HepG2 (cell line): Measurements from ENCODE around the gene UTS2R. TPM values are rescaled to one million over a fixed set of nuclear protein-coding genes. Genes with fewer than 3 reads are reported as not detected.

Experiments used
- ATAC-seq: fragments of 200-7000 bp; cut with Tn5 transposase; 3 replicates; pipeline ENCODE4 v1.9.1; 2020; ENCODE audit warnings: mild to moderate bottlenecking, moderate library complexity
- BruUV-seq: library from RNA; stranded (reverse); fragments of 400-500 nt; replicated peaks from 2 replicates; lab custom pipeline; 2021; lab: Mats Ljungman, UMichigan
- CTCF ChIA-PET: fragments of 300-600 bp; formaldehyde crosslinking; extraction: SDS; loops from one replicate; lab custom pipeline; 2021; ENCODE audit warnings: low total read pairs, inconsistent platforms, low intra/inter-chr PET ratio; lab: Yijun Ruan, JAX
- POLR2A ChIA-PET: fragments of 350-600 bp; sonication (Branson Sonifier 250); formaldehyde crosslinking; loops from one replicate; lab custom pipeline; 2020; ENCODE audit warnings: antibody characterized with exemption, inconsistent platforms; lab: Yijun Ruan, JAX
- DNase-seq: peaks from one replicate; pipeline ENCODE4 v3.0.0-alpha.2; 2015; ENCODE audit warnings: low spot score
- FAIRE-seq: peaks from 3 replicates; lab custom pipeline; 2011; peaks lifted over from hg19 to GRCh38; lab: Jason Lieb, UNC
- H2AFZ ChIP-seq: one replicate; pipeline ENCODE4 v1.6.1; 2011; ENCODE audit warnings: low read length, inconsistent platforms
- H3K27ac ChIP-seq: fragments of 300-600 bp; 3 replicates; pipeline ENCODE4 v1.8.0; 2011; ENCODE audit warnings: mixed run types, mild to moderate bottlenecking, mixed read lengths, low read length, inconsistent platforms; ENCODE audit not compliant: insufficient read depth; ENCODE audit errors: extremely low read length
- H3K27me3 ChIP-seq, 2 experiments: fragments of 200-600 bp in 1 of 2; 2 replicates in 1 of 2; 3 replicates in 1 of 2; pipeline versions ENCODE4 v1.6.0 to v1.8.0; 2011; ENCODE audit warnings: low read length in 2 of 2, mild to moderate bottlenecking in 2 of 2, moderate library complexity in 2 of 2, inconsistent platforms in 1 of 2; ENCODE audit not compliant: insufficient read depth in 2 of 2, control insufficient read depth in 1 of 2
- H3K36me3 ChIP-seq, 2 experiments: fragments of 200-600 bp in 1 of 2; replicated peaks in 1 of 2; 2 replicates in 1 of 2; 3 replicates in 1 of 2; pipeline versions ENCODE4 v1.5.1 to v1.8.0; 2011; ENCODE audit warnings: low read length in 2 of 2, inconsistent platforms in 1 of 2; ENCODE audit not compliant: insufficient read depth in 2 of 2, control insufficient read depth in 1 of 2
- H3K4me1 ChIP-seq: 2 replicates; pipeline ENCODE4 v1.5.1; 2012; ENCODE audit warnings: low read length, inconsistent platforms; ENCODE audit not compliant: insufficient read depth
- H3K4me2 ChIP-seq: 2 replicates; pipeline ENCODE4 v1.6.0; 2011; ENCODE audit warnings: low read depth, low read length, inconsistent platforms
- H3K4me3 ChIP-seq, 3 experiments: fragments of 200-600 bp in 1 of 3; sonication (generic), shearing (Covaris generic) in 1 of 3; replicated peaks in 1 of 3; 2 replicates each; pipeline ENCODE4 v1.5.1; 2011 to 2016; ENCODE audit warnings: low read length in 3 of 3, inconsistent platforms in 2 of 3, low read depth in 2 of 3, mild to moderate bottlenecking in 2 of 3, control low read depth in 1 of 3, mixed read lengths in 1 of 3; ENCODE audit not compliant: insufficient read depth in 1 of 3
- H3K79me2 ChIP-seq: one replicate; pipeline ENCODE4 v1.6.1; 2011; ENCODE audit warnings: low read length, inconsistent platforms; ENCODE audit not compliant: insufficient read depth
- H3K9ac ChIP-seq: 2 replicates; pipeline ENCODE4 v1.6.0; 2011; ENCODE audit warnings: mild to moderate bottlenecking, low read depth, low read length, inconsistent platforms; ENCODE audit not compliant: insufficient read depth
- H3K9me3 ChIP-seq: 2 replicates; pipeline ENCODE4 v1.5.1; 2012; ENCODE audit warnings: mild to moderate bottlenecking, low read length
- H4K20me1 ChIP-seq: 2 replicates; pipeline ENCODE4 v1.6.0; 2011; ENCODE audit warnings: inconsistent platforms, mild to moderate bottlenecking, low read length, moderate library complexity; ENCODE audit not compliant: insufficient read depth
- CHD2 ChIP-seq: IDR thresholded peaks from 2 replicates; pipeline ENCODE4 v1.6.1; 2011; ENCODE audit warnings: low read depth, low read length, improper control_type of control experiment
- U2AF2 ChIP-seq: fragments of 200-400 bp; formaldehyde crosslinking; IDR thresholded peaks from 2 replicates; pipeline ENCODE4 v1.6.1; 2017; ENCODE audit warnings: low read depth, mild to moderate bottlenecking, low read length
- ZNF143 ChIP-seq: sonication (generic); formaldehyde crosslinking; IDR thresholded peaks from 2 replicates; pipeline ENCODE4 v1.4.0; 2020; ENCODE audit warnings: missing genetic modification reagents
- ZNF230 ChIP-seq: sonication (generic); formaldehyde crosslinking; IDR thresholded peaks from 2 replicates; pipeline ENCODE4 v1.4.0; 2020; ENCODE audit warnings: mild to moderate bottlenecking, missing genetic modification reagents
- ZNF556 ChIP-seq: sonication (generic); formaldehyde crosslinking; IDR thresholded peaks from 2 replicates; pipeline ENCODE4 v1.4.0; 2020; ENCODE audit warnings: mild to moderate bottlenecking, missing genetic modification reagents, borderline replicate concordance
- ZNF607 ChIP-seq: sonication (generic); formaldehyde crosslinking; IDR thresholded peaks from 2 replicates; pipeline ENCODE4 v1.5.1; 2020; ENCODE audit warnings: missing genetic modification reagents, mild to moderate bottlenecking, borderline replicate concordance
- ZNF713 ChIP-seq: sonication (generic); formaldehyde crosslinking; IDR thresholded peaks from 2 replicates; pipeline ENCODE4 v1.4.0; 2020; ENCODE audit warnings: mild to moderate bottlenecking, missing genetic modification reagents
- WGBS: methylation state at CpG from one replicate; pipeline ENCODE4 v1.1.6; 2017; ENCODE audit warnings: low lambda C conversion rate; 5-methylcytosine and 5-hydroxymethylcytosine counted together
- in situ Hi-C: cut with HindIII; loops from 2 replicates; pipeline ENCODE4 v1.10.0; 2017; ENCODE audit warnings: low pct_unique_long_range_greater_than_20kb; ENCODE audit not compliant: extremely low pct_ligation_motif_present
- intact Hi-C: fragments of 100-400 bp; cut with micrococcal nuclease; formaldehyde crosslinking; loops from one replicate; pipeline ENCODE4 v1.10.0; 2022; ENCODE audit not compliant: unreplicated experiment
- polyA plus RNA-seq, 8 experiments: library from polyadenylated mRNA; depleted of rRNA in 3 of 8; stranded (reverse) in 7 of 8; unstranded in 1 of 8; fragments of >200 nt; fragmentation: Illumina TruSeq in 4 of 8; extraction: Trizol in 4 of 8; gene quantifications; 2 replicates each; pipeline versions ENCODE4 v1.2.1 to v1.2.3, GENCODE V29; 2011 to 2016; ENCODE audit warnings: low read depth in 4 of 8, missing spikeins in 1 of 8, mixed read lengths in 1 of 8; ENCODE audit not compliant: insufficient read depth in 1 of 8
- total RNA-seq, 5 experiments: library from RNA; depleted of rRNA; stranded (reverse); fragments of >200 nt; fragmentation: Illumina TruSeq; extraction: Trizol; gene quantifications; 2 replicates each; pipeline ENCODE4 v1.2.3, GENCODE V29; 2016; ENCODE audit warnings: low read depth in 1 of 5
- TF ChIP-seq, protein P1 (sequence below): sonication (generic); formaldehyde crosslinking; IDR thresholded peaks from 2 replicates; pipeline ENCODE4 v1.8.0; 2022; ENCODE audit warnings: mild to moderate bottlenecking, missing genetic modification reagents, borderline replicate concordance
- TF ChIP-seq, protein P2 (sequence below): sonication (generic); formaldehyde crosslinking; IDR thresholded peaks from 2 replicates; pipeline ENCODE4 v1.4.0; 2020; ENCODE audit warnings: mild to moderate bottlenecking, missing genetic modification reagents
- TF ChIP-seq, protein P3 (sequence below): sonication (generic); formaldehyde crosslinking; IDR thresholded peaks from 2 replicates; pipeline ENCODE4 v1.4.0; 2020; ENCODE audit warnings: missing genetic modification reagents

The UTS2R gene
- total and polyA plus RNA-seq, 2 of the 13 experiments (the other 11 are each of a cell fraction or from before 2014, with no cell fraction given), result 0.13 to 0.15 TPM

DNA sequence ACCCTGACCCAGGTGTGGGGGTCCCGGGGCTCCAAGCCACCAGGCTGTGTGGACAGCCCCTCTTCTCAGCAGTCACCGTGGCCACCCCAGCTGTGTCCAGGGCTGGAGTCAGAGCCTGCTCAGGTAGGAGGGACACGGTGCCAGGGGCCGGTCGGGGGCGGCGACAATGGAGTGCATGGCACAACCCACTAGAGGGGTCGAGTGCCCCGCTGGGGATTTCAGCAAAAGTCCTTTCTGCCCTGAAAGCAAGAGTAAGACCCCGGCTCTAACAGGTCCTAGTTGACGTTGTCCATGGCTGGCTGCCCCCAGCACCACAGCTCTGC is 11.3 kb downstream of the UTS2R start (continued):
- TF ChIP-seq, protein P1, sequence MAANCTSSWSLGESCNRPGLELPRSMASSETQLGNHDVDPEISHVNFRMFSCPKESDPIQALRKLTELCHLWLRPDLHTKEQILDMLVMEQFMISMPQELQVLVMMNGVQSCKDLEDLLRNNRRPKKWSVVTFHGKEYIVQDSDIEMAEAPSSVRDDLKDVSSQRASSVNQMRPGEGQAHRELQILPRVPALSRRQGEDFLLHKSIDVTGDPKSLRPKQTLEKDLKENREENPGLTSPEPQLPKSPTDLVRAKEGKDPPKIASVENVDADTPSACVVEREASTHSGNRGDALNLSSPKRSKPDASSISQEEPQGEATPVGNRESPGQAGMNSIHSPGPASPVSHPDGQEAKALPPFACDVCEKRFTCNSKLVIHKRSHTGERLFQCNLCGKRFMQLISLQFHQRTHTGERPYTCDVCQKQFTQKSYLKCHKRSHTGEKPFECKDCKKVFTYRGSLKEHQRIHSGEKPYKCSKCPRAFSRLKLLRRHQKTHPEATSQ (CRISPR knock-in tag), result no peak
- TF ChIP-seq ZNF230 (CRISPR knock-in tag) (no peak), ZNF143 (CRISPR knock-in tag) (no peak), U2AF2 (no peak), CHD2 (no peak), ZNF607 (no peak)
- TF ChIP-seq, protein P2, sequence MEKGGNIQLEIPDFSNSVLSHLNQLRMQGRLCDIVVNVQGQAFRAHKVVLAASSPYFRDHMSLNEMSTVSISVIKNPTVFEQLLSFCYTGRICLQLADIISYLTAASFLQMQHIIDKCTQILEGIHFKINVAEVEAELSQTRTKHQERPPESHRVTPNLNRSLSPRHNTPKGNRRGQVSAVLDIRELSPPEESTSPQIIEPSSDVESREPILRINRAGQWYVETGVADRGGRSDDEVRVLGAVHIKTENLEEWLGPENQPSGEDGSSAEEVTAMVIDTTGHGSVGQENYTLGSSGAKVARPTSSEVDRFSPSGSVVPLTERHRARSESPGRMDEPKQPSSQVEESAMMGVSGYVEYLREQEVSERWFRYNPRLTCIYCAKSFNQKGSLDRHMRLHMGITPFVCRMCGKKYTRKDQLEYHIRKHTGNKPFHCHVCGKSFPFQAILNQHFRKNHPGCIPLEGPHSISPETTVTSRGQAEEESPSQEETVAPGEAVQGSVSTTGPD, result no peak

DNA sequence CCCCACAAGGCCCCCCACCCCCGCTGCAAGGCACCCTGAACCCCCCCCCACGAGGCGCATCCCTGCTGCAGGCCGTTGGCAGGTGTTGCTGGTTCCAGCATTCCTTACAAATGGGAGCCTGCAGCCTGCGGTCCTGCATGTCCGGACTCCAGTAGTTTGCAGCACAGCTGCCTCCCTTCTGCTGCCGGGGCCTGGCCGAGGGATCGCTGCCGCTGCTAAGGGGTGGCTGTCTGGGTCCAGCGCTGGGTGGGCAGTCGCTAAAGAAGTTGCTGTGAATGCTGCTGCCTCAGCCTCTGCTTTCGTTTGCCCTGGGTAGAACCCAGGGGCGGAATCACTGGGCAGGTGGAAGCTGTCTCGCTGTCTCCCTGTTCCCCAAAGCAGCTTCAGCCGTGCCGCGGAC is 11.8 kb downstream of the UTS2R start:
- no peak overlapping the region for H3K4me3 ChIP-seq
- TF ChIP-seq, protein P3, sequence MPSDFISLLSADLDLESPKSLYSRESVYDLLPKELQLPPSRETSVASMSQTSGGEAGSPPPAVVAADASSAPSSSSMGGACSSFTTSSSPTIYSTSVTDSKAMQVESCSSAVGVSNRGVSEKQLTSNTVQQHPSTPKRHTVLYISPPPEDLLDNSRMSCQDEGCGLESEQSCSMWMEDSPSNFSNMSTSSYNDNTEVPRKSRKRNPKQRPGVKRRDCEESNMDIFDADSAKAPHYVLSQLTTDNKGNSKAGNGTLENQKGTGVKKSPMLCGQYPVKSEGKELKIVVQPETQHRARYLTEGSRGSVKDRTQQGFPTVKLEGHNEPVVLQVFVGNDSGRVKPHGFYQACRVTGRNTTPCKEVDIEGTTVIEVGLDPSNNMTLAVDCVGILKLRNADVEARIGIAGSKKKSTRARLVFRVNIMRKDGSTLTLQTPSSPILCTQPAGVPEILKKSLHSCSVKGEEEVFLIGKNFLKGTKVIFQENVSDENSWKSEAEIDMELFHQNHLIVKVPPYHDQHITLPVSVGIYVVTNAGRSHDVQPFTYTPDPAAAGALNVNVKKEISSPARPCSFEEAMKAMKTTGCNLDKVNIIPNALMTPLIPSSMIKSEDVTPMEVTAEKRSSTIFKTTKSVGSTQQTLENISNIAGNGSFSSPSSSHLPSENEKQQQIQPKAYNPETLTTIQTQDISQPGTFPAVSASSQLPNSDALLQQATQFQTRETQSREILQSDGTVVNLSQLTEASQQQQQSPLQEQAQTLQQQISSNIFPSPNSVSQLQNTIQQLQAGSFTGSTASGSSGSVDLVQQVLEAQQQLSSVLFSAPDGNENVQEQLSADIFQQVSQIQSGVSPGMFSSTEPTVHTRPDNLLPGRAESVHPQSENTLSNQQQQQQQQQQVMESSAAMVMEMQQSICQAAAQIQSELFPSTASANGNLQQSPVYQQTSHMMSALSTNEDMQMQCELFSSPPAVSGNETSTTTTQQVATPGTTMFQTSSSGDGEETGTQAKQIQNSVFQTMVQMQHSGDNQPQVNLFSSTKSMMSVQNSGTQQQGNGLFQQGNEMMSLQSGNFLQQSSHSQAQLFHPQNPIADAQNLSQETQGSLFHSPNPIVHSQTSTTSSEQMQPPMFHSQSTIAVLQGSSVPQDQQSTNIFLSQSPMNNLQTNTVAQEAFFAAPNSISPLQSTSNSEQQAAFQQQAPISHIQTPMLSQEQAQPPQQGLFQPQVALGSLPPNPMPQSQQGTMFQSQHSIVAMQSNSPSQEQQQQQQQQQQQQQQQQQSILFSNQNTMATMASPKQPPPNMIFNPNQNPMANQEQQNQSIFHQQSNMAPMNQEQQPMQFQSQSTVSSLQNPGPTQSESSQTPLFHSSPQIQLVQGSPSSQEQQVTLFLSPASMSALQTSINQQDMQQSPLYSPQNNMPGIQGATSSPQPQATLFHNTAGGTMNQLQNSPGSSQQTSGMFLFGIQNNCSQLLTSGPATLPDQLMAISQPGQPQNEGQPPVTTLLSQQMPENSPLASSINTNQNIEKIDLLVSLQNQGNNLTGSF (CRISPR knock-in tag), result no peak
- TF ChIP-seq ZNF556 (CRISPR knock-in tag) (no peak), ZNF713 (no peak)
- no peaks in the 10 kb centered on the region for H4K20me1 ChIP-seq
- DNase-seq, result no peak
- peaks cover 63% of the 10 kb centered on the region for H3K4me1 ChIP-seq
- no peak overlapping the region for H3K27ac ChIP-seq
- no peak for FAIRE-seq
- no peak overlapping the region for H3K4me2 ChIP-seq
- ChIA-PET POLR2A (interaction anchor here (2.3 kb wide), 1 partner anchor 15 kb away, joined by 13 read pairs; no protein-coding TSS in a partner anchor), CTCF (no interaction called here)
- H2AFZ ChIP-seq, result no peak overlapping the region
- BruUV-seq, result no TSS peak
- H3K9me3 ChIP-seq, result no peaks in the 10 kb centered on the region
- ATAC-seq, result no peak
- no peaks in the 10 kb centered on the region for H3K36me3 ChIP-seq
- in situ Hi-C loops, result no loop called here
- no peaks in the 10 kb centered on the region for H3K79me2 ChIP-seq
- intact Hi-C loops, result no loop called here
- peaks cover 10 to 51% of the 10 kb centered on the region in 2 experiments; a peak in 3 of 5 replicates for H3K27me3 ChIP-seq
- 62% methylated on average over 16 of the region's 18 CpGs for WGBS
- no peak overlapping the region for H3K9ac ChIP-seq
